ENCODE results near the gene PARP11.
A peak's percentile ranks its signal among the peaks of the same experiment; 100 is the strongest.

PARP11 gene, protein sequence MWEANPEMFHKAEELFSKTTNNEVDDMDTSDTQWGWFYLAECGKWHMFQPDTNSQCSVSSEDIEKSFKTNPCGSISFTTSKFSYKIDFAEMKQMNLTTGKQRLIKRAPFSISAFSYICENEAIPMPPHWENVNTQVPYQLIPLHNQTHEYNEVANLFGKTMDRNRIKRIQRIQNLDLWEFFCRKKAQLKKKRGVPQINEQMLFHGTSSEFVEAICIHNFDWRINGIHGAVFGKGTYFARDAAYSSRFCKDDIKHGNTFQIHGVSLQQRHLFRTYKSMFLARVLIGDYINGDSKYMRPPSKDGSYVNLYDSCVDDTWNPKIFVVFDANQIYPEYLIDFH

DNA sequence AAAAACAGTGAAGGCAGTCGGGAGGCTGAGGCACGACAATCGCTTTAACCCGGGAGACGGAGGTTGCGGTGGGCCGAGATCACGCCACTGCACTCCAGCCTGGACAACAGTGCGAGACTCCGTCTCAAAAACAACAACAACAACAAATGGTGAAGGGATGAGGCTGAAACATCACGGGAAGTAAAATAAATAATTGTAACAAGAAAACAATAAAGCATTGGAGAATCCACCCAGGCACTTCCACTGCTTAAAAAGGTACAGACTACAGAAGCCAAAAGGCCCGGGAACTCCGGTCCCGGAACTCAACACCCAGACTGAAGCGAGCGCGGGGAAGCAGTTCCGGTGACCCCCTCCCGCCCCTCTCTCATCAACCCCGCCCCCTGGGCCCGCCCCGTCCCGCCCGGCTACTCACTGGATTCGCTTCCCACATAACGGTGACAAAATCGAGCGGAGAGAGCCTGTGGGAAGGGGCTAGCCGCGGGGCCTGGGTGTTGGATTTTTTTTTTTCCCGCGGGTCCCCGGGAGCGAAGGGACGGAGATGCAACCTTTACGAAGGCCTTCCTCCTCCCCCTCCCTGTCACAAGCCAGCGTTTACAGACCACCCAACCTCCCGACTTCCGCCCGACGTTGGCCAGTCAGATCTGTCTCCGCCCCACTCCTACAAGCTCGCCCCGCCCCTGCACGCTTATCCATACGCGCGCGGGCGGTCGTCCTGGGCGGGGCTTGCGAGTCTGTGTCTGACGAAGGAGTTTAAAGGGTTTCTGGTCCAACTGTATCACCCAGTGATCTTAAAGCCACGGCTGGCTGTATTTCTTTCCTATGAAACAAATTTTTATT lies at the start of gene PARP11:
Gene PARP11, minus strand, starts transcription at position 600 of the 837 bp plus-strand sequence. Its CDS starts 170 bp downstream, at position 430.
- DNase-seq = peak; percentile 94

DNA sequence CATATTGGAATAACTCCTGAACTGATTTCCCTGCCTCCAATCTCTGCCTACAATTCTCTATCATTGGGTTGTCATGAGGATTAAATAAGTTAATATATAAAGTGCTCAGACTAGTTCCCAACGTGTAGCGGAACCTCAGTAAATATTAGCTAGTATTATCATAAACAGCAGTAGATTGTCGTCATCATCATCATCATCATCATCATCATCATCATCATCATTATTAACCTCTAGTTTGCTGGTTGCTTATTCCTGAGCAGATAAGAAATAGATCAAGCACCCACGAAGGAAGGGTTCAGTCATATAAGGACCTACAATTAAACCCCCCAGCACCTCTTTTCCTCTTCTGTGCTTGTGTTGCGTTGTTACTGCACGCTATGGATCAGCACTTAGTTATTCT lies 48.8 kb upstream of the PARP11 start:
- DNase-seq = no peak

DNA sequence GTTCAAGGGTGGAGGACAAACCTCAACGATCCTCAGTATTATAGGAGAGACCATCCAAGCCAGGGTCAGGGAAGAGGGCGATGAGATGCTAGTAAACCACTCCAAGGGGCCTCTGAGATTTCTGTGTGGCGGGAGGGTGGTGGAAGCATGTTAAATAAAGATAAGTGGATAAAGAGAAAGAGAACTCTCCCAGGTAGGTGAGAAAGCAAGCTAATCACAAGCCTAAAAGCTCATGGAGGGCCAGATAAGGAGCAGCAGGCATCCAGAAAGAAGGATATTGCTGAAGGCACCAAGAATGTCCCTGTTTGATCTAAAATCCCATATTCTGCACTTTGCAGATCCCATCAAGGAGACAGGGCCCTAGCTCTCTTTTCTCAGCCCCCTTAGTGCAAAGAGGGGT lies 48.3 kb upstream of the PARP11 start:
- DNase-seq = no peak

DNA sequence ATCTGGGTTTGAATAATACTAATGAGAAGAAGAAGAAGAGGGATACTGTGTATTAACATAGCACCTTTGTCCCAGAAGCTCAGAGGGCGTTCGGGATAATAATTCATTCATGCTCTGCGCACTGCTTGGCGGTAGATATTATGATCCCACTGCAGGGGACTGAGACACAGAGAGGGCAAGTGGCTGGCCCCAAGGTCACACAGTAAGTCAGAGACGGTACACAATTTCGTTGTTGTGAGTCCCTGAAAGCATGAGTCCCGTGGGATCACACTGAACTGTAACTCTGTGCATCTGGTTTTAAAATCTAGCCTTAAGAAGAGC lies 47.9 kb upstream of the PARP11 start:
- DNase-seq = no peak

DNA sequence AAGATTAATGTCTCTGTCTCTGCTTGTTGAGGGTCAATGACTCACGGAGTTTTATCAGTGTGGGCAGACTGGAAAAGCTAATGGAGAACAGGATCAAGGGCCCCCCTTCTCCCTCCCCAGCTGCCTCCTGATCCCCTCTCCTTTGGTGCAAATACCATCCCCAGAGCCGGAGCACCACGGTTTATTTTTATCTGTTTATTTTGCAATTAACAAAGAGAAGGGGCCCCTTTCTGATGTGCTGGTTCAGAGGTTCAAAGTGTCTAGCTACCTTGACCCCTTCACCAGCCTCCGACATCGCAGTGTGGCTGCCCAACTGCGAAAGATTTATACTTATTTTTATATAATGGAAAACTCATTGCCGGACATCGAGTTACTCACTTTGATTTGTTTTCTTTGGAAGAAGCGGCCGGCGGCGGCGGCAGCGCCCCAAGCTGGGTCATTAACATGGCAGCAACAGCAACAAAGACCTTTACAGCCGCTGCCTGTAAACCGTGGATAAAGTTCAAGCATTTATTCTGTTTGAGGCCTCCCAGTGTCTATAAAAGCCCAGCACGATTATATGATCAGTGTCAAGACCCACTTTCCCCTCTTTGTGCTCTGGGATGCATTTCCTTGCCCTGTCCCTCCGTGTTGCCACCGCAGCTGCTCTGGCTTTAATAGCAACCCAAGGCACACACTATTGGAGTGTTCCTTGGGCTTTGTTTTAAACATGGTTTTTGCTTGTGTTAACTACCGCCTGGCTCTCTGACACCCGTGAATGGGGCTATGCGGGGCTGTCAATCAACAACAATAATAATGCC lies 47.4 kb upstream of the PARP11 start:
- DNase-seq = no peak

DNA sequence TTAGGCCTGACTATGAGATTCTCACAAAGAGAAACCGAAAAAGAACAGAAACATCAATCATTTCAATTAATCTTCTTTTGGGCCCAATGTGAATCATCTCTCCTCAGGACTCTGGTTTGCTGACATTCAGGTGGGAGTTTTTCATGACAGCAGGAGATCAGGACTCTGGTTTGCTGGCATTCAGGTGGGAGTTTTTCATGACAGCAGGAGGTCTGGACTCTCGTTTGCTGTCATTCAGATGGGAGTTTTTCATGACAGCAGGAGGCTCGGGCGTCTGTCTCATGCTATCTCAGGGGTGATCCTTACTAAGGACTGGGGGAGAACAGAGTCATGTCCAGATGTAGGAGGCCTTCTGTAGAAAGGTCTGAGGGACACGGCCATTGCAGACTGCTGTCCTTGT lies 40.1 kb upstream of the PARP11 start:
- DNase-seq = no peak

DNA sequence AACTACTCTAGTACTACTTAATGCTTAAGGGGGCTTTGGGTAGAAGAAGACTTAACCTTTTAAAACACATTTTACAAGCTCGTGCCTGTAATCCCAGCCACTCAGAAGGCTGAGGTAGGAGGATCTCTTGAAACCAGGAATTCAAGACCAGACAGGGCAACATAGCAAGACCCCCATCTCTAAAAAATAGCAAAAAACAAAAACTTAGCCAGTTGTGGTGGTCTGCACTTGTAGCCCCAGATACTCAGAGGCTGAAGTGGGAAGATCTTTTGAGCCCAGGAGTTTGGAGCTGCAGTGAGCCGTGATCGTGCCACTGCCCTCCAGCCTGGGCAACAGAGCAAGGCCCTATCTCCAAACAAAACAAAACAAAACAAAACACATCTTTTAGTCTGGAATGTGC lies 39.7 kb upstream of the PARP11 start:
- DNase-seq = no peak

DNA sequence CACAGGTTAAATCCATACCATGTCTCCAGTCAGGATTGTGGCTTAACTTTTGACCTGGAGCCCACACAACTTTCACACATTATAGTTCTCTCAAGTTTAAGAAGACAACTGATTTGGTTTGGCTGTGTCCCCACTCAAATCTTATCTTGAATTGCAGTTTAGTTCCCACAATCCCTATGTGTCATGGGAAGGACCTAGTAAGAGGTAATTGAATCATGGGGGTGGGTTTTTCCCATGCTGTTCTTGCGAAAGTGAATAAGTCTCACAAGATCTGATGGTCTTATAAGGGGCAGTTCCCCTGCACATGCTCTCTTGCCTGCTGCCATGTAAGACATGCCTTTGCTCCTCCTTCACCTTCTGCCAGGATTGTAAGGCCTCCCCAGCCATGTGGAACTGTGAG lies 38.2 kb upstream of the PARP11 start:
- DNase-seq = no peak

DNA sequence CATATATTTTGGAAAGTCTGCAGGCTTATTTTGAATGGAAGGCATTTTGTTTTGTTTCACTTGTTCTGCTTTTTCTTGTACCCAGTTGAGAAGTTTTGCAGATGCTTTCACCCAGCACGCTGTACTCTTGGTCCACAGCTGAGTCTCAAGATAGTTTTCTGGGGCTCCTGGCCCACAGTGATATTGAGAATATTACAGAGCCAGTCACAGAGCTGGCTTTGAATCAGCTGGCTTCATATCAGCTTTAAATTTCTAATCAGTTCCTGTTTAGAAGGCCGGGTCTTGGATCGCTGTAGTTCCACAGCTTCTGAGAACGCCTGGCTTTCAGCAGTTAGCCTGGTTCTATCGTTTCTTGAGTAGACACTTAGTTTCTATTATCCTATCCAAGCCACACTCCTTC lies 32.5 kb upstream of the PARP11 start:
- DNase-seq = no peak

DNA sequence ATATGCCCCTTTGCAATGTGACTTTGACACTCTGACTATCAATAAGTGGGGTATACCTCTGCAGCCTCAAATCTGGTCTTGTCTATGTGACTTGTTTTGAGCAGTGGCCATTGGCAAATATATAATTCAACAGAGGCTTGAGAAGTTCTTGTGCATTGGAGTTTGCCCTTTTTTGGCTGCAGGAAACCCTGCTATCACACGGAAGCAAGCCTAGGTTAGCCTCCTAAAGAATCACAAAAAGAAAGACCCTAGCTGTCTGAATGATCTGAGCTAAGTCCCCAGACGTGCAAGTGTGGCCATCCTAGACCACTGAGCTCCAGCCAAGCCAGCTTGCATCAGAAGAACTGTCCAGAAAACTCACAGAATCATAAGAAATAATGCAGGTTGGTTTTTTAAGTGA lies 31.8 kb upstream of the PARP11 start:
- no peak for DNase-seq

DNA sequence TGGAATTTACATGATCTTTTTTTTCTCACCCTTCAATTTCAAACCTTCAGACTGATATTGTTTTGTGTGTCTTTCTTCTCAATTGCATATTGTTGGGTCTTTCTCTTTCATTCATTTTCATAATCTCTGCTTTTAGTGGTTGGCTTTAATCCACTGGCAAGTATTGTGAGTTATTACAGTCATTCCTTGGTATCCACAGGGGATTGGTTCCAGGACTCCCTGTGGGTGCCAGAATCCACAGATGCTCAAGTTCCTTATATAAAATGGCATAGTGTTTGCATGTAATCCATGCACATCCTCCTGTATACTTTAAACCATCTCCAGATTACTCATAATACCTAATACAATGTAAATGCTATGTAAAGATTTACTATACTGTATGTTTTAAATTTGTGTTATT lies 29.7 kb upstream of the PARP11 start:
- DNase-seq = no peak

DNA sequence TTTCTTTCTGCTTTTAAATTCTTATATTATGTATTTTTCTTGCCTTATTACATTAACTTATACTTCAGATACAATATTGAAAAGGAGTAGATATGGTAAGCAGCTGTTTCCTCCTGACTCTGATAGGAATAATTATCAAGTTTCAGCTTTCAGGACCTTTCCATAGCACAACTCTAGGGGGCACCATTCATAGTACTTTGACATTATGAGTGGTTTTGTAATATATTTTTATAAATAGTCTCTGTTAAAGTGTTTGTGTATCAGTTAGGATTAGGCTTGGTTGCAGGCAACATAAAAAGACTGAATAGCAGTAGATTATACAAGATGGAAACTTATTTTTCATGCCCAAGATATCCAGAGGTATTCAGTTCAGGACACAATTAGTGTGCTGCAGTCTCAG lies 27.9 kb upstream of the PARP11 start:
- no peak for DNase-seq

DNA sequence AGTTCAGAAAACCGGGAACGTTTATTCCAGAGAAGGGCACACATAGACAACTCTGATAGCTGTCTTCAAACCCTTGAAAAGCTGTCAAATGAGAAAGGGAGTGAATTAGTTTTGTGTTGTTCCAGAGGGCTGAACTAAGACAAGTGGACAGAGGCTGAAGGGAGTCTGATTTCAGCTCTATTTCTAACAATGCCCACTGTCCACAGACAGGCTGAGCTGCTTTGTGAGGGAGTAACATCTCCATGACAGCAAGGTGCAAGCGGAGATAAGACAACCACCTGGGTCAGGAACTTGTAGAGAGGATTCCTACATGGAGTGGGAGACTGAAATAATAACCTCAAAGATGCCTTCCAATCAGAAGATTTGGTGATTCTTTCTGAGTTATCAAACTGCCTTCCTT lies 25.6 kb upstream of the PARP11 start:
- no peak for DNase-seq

DNA sequence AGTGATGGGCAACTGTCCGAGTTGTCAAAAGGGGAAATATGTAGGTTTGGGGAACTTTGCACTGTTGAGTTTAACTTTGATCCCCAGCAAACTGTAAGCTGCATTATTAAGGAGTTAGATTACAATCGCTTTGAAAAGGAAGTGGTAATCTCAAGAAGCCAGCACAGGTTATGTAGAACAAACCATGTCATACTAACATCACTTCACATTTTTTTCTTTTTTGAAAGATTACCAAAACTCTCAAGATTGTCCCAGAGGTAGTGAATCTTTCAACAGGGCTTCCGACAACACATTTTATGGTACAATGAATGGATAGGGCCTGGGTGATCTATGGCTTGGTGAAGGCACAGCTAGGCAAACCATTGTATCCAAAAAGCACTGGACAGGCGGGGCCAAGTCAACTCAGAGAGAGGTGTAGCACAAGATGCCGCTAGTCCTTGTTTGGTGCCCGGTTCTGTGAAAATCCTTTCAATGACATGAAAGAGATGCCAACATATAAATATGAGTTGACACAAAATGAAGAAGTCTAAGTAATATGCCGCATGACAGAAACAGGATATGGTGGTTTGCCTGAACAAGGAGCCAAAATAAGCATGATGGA lies 24.3 kb upstream of the PARP11 start:
- no peak for DNase-seq

DNA sequence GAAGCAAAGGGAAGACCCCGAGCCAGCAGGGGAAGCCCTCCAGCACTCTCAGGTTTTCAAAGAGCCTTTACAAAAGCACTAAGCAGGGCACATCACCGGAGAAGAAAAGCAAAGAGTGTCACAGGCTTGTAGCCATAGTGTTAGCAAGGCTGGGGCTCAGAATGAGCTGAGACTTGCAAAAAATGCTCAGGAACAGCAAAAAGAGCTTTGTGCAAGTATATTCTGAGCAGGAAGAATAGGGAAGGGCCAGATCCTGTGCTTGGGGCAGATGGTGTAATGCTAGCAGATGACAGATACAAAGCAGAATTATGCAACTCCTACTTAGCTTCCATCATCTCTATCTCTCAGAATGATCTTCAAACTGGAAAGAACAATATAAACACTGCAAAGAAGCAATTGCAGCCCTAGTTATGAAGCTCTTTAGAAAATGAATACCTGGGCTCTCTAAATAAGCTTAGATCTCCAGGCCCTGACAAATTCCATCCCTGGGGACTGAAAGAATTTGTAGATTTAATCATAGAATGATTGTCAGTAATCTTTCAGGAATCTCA lies 23.7 kb upstream of the PARP11 start:
- DNase-seq = no peak

DNA sequence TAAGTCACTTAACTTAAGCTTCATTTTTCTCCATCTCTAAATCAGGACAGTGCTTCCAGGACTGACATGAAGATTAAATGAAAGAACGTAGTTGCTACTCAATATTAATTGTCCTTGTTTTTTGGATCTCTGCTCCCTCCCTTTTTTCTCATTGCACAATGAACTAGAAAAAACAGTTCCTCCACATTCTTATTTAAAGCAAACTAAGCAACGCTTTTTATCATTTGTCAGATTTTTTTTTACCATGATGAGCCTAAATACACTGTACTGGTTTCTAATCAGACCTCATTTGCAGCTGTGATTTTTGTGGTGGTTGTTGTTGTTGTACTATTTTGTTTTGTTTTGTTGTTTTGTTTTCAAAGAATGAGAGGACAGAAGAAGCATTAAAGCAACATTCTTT lies 23.2 kb upstream of the PARP11 start:
- DNase-seq = no peak

DNA sequence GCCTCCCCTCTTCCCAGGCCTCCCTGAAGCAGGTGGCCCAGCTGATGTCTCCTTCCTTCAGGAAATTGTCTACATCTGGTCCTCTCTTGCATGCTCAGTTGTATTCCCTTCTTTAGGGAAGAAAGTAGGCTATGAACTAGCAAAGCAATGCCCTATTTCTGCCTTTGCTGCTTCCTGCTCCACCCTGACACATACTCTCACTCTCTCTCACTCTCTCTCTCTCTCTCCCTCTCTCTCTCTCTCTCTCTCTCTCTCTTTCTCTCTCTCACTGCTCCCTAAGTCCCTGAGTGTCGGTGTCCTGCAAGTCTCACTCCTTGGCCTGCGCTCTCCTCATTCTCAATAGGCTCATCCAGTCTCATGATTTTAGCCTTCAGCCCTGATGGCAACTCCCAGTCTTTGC lies 19.4 kb upstream of the PARP11 start:
- DNase-seq = no peak

DNA sequence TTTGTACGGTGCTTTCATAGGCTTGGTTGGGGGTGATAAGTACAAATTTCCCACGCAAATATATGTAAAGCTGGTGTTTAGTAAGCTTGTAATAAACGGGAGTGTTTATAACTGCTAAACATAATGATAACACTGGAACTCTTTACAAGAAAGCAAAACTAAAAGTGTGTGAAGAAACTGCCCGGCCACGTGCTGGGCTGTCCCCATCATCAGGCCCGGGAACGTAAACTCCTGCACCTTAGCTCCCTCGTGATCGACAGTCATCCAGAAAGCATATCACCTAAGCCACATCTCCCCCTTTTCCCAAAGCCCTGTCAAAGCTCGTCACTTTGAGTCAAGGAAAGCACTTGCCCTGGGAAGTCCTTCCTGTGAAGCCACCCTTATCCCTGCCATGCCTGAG lies 18.0 kb upstream of the PARP11 start:
- no peak for DNase-seq

DNA sequence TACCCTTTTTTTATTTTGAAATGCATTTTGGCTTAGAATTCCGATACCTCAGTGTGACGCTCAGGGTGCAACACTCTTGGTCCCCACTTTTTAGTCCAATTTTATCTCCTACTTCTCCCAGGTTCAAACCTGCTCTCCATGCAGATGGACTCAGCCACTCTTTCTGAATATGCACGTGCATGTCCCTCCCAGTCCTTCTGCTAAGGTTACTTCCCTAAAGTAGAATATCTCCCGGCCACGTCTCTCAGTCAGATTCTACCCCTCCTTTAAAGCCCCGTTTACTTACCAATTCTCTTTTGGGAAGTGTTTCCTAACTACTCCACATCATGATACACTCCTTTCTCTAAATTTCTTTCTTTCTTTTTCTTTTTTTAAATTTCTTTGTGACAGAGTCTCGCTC lies 15.5 kb upstream of the PARP11 start:
- no peak for DNase-seq

DNA sequence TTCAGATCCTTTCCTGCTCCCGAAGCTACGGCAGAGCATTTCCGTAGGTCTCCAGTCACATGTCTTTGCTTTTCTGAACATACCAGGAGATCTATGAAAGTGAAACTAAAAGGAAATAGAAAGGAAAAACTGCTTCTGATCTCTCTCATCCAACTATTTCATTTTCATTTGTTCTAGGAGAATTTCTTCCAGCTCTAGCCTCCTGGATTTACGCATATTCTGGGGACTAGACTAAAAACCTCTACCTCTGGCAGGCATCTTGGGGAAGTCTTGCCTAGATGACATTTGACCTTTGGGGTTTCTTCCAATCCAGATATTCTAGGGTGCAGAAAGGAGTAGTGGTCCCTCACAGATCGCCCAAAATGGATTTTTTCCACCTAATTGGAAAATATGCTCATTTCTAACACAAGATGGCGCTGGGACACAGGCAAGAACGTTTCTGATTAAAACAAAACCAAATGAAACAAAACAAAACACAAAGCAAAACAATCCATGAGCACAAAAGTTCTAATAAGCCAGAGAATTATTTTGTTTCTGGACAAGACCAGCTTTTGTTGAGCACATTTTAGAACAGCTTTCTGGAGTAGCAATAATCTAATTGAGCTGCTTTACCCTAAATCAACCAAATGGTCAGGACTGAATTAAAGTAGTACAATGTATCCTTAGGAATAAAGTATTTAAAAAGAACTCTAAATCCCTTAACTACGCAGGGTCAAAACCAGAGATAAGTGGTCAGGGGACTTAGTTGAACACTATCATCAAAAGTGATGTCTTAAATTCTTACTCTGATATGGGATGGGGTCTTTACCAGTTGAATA lies 12.3 kb upstream of the PARP11 start:
- DNase-seq = no peak

DNA sequence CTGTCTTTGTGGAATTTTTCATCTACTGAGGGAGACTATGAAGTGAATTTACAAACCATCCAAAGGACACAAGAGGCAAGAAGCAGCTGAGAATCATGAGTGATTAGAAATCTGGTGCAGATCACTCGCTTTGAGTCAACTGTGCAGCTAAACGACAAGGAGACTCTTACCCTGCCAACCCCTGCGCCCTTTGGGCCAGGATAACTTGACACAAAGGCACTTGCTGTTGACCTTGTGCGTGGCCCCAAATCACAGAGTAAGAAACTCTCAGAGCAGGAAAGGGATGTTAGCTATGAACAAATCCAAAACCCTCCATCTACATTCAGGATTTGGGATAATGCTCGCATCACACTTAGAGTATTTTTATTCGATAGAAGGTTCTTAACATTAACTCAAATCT lies 11.5 kb upstream of the PARP11 start:
- DNase-seq = no peak

DNA sequence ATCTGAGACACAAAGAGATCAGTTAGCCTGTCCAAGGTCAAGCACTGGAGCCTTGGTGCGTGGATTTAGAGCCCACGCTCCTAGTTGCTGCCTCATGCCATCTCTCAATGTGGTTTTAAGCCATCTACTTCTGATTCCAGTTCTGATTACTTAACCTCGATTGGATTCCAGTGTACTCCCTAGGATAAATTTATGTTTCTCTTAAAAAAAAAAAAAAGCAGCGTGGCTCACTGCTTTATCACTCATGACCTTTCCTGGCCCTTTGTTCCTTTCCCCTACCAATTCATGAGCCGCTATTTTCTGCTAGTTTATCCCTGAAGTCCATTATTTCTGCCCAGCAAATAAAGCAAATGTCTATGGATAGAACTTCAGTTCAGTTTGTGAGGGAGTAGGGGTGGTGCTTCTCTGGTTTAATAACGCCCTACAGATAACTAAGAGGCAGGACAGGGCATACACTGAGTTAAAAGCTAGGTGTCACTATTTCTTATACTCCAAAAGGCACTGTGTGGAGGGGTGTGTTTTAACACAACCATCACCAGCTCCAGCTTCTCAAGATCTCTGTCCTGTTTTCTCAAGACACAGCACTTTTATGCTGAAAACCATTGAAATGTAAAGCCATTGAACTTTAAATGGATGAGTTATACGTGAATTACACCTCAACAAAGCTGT lies 9.8 kb upstream of the PARP11 start:
- DNase-seq = no peak
